Smooth muscle cell (in vitro differentiated cells): Measurements from ENCODE around the gene SNX7. TPM values are rescaled to one million over a fixed set of nuclear protein-coding genes. Genes with fewer than 3 reads are reported as not detected.

Experiments used
- DNase-seq: peaks from one replicate; lab custom pipeline; 2025; ENCODE audit not compliant: unreplicated experiment; lab: John Stamatoyannopoulos, UW
- H2AFZ ChIP-seq: fragments of 200-600 bp; sonication (generic); 2 replicates; pipeline ENCODE4 v1.6.0; 2016; ENCODE audit warnings: antibody characterized with exemption, low read depth, mild to moderate bottlenecking
- H3F3A ChIP-seq: fragments of 200-600 bp; sonication (generic); 2 replicates; pipeline ENCODE4 v1.6.0; 2017; ENCODE audit warnings: antibody characterized with exemption, low read depth
- H3K27ac ChIP-seq: fragments of 200-600 bp; sonication (generic); 2 replicates; pipeline ENCODE4 v1.5.1; 2016; ENCODE audit warnings: low read depth, mild to moderate bottlenecking
- H3K27me3 ChIP-seq: fragments of 200-600 bp; sonication (generic); 2 replicates; pipeline ENCODE4 v1.6.1; 2016; ENCODE audit warnings: low read depth, mild to moderate bottlenecking
- H3K36me3 ChIP-seq: fragments of 200-600 bp; sonication (generic); 2 replicates; pipeline ENCODE4 v1.5.1; 2016; ENCODE audit warnings: low read depth
- H3K4me1 ChIP-seq: fragments of 200-600 bp; sonication (generic); 2 replicates; pipeline ENCODE4 v1.5.1; 2016; ENCODE audit warnings: low read depth
- H3K4me2 ChIP-seq: fragments of 200-600 bp; sonication (generic); 2 replicates; pipeline ENCODE4 v1.6.0; 2016; ENCODE audit warnings: mild to moderate bottlenecking
- H3K4me3 ChIP-seq: fragments of 200-600 bp; sonication (generic); 2 replicates; pipeline ENCODE4 v1.5.1; 2016; ENCODE audit warnings: mild to moderate bottlenecking
- H3K79me2 ChIP-seq: fragments of 200-600 bp; sonication (generic); 2 replicates; pipeline ENCODE4 v1.6.0; 2016; ENCODE audit warnings: low read depth, mild to moderate bottlenecking
- H3K9ac ChIP-seq: fragments of 200-600 bp; sonication (generic); 2 replicates; pipeline ENCODE4 v1.6.0; 2016; ENCODE audit warnings: low read depth
- H3K9me3 ChIP-seq: fragments of 200-600 bp; sonication (generic); replicated peaks from 2 replicates; pipeline ENCODE4 v1.5.1; 2016; ENCODE audit warnings: low read depth
- H4K20me1 ChIP-seq: fragments of 200-600 bp; sonication (generic); 2 replicates; pipeline ENCODE4 v1.6.0; 2016; ENCODE audit warnings: low read depth
- CTCF ChIP-seq: fragments of 200-600 bp; sonication (generic); IDR thresholded peaks from 2 replicates; pipeline ENCODE4 v1.5.1; 2017; ENCODE audit warnings: borderline replicate concordance, mild to moderate bottlenecking, antibody characterized with exemption; ENCODE audit not compliant: insufficient read depth, poor library complexity, severe bottlenecking
- WGBS: methylation state at CpG from one replicate; pipeline ENCODE4 v1.1.7; 2016; ENCODE audit warnings: low lambda C conversion rate; 5-methylcytosine and 5-hydroxymethylcytosine counted together
- polyA plus RNA-seq: library from polyadenylated mRNA; unstranded; fragments of >200 nt; fragmentation: Nextera tagmentation; extraction: Ambion mirVana; gene quantifications from 2 replicates; pipeline ENCODE4 v1.2.1, GENCODE V29; 2016
- total RNA-seq: library from RNA; depleted of rRNA; stranded (reverse); fragments of >200 nt; gene quantifications from 2 replicates; pipeline ENCODE4 v1.2.3, GENCODE V29; 2014

SNX7 gene
- total and polyA plus RNA-seq, 2 experiments from 2014 or later, result 40.0 to 46.0 TPM

DNA sequence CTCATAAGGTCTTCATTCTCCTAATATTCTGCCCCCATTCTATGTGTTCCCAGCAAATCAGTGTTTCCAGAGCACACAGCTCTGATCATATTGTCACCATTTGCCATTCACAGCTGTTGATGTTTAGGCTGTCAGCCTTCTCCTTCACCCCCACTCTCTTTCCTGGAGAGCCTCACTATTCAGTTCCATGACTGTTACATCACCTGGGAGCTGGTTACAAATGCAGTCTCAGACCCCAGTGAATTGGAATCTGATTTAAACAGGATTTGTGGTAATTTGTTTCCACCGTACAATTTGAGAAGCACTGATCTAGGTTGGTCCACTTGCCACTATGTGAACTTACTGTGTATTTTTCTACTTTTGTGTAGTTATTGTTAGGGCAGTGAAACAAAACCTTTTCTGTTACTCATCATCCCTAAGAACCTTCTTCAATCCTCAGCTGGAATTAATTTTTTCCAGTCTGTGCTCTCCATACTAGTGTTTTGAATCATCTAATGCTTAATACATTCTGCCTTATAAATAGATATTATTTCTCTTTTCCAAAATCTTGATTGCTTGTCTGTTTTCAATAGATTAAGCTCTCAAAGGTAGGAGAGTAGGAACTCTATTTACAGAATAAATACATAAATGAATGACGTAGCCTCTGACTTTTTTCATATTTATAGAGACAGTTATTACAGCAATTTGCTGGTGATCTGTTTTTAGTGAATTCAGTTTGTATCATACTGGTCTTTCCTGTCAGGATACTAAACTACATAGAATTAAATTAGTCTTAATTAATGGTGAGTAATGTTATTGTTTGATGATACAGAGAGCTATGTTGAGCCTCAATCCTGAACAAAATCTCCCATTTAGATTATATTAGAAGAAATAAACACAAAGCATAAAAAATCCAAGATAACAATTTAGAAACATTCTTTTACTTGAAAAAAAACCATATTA is 8.1 kb downstream of the SNX7 start:
- no peak overlapping the region for H3K4me2 ChIP-seq
- H3K4me3 ChIP-seq, result no peak overlapping the region
- H3F3A ChIP-seq, result no peaks in the 10 kb centered on the region
- H3K9ac ChIP-seq, result no peak overlapping the region
- peaks cover 72% of the 10 kb centered on the region for H3K79me2 ChIP-seq
- peaks cover 26% of the 10 kb centered on the region for H4K20me1 ChIP-seq
- no peak overlapping the region for H3K27ac ChIP-seq
- 96% methylated on average over 2 of the region's 2 CpGs for WGBS
- H3K9me3 ChIP-seq, result no peaks in the 10 kb centered on the region
- no peaks in the 10 kb centered on the region for H3K27me3 ChIP-seq
- no peak overlapping the region for H2AFZ ChIP-seq
- no peak for TF ChIP-seq CTCF
- DNase-seq, result no peak
- no peaks in the 10 kb centered on the region for H3K36me3 ChIP-seq
- H3K4me1 ChIP-seq, result no peaks in the 10 kb centered on the region

DNA sequence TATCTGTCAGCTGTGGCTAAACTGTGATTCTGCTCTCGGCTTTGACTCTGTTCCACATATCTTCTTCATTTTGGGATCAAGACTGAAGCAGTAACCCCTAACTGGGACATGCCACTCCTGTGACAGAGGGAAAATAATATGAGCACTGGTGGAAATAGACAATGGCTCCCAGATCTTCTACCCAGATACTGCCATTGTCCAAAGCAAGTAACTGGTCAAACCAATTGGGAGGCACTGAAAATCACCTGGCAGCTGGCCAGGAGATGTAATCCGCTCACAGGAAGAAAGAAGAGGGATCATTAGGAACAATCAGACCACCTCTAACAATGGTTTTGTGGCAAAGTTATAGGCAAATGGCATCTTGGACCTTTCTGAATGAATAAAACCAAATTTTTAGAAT is 10.7 kb downstream of the SNX7 start:
- no peak overlapping the region for H3K27ac ChIP-seq
- H3F3A ChIP-seq, result no peaks in the 10 kb centered on the region
- peaks cover 76% of the 10 kb centered on the region for H3K79me2 ChIP-seq
- no peaks in the 10 kb centered on the region for H3K27me3 ChIP-seq
- H3K4me1 ChIP-seq, result no peaks in the 10 kb centered on the region
- no peaks in the 10 kb centered on the region for H3K9me3 ChIP-seq
- WGBS, result 96% methylated on average over 2 of the region's 2 CpGs
- no peak for DNase-seq
- peaks cover 26% of the 10 kb centered on the region for H4K20me1 ChIP-seq
- H2AFZ ChIP-seq, result no peak overlapping the region
- H3K9ac ChIP-seq, result no peak overlapping the region
- H3K4me3 ChIP-seq, result no peak overlapping the region
- H3K36me3 ChIP-seq, result no peaks in the 10 kb centered on the region
- TF ChIP-seq CTCF, result no peak
- H3K4me2 ChIP-seq, result no peak overlapping the region

DNA sequence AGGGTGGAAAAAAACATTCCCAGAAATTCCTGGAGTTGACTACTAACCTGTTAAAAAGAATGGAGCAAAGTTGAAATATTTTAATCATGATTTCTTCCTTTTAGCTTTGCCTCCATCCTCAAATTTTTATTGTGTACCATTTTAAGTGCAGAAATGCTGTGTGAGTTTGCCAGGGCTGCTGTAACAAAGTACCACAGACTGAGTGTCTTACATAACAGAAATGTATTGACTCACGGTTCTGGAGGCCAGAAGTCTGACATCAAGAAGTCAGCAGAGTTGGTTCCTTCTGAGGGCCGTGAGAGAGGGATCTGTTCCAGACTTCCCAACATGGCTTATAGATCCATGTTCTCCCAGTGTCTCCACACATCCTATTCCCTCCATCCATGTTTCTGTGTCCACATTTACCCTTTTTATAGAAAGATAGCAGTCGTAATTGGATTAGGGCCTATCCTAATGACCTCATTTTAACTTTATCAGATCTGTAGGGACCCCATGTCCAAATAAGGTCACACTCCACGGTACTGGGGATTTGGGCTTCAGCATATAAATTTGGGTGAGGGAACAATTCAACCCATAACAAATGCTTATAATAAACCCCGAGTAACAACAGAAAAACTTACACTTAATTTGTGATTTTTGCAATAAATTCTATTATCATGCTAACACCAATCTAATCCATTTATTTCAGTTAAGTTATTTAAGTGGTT is 12.7 kb downstream of the SNX7 start:
- H3K79me2 ChIP-seq, result peaks cover 64% of the 10 kb centered on the region
- no peak overlapping the region for H2AFZ ChIP-seq
- H3K27me3 ChIP-seq, result no peaks in the 10 kb centered on the region
- no peak overlapping the region for H3K4me3 ChIP-seq
- no peak for TF ChIP-seq CTCF
- no peaks in the 10 kb centered on the region for H3K4me1 ChIP-seq
- H3K9me3 ChIP-seq, result no peaks in the 10 kb centered on the region
- no peak overlapping the region for H3K4me2 ChIP-seq
- no peaks in the 10 kb centered on the region for H3F3A ChIP-seq
- H3K36me3 ChIP-seq, result no peaks in the 10 kb centered on the region
- no peak overlapping the region for H3K27ac ChIP-seq
- H4K20me1 ChIP-seq, result peaks cover 24% of the 10 kb centered on the region
- no peak overlapping the region for H3K9ac ChIP-seq
- DNase-seq, result no peak
- 78% methylated on average over 5 of the region's 5 CpGs for WGBS
